DLD1 (cell line): ENCODE data around the gene RGCC.

ENCODE experiments used
- in situ Hi-C: cut with HindIII; loops from 2 replicates; pipeline ENCODE4 v1.10.0; 2017; ENCODE audit warnings: low sequenced_read_pairs

Gene RGCC

DNA sequence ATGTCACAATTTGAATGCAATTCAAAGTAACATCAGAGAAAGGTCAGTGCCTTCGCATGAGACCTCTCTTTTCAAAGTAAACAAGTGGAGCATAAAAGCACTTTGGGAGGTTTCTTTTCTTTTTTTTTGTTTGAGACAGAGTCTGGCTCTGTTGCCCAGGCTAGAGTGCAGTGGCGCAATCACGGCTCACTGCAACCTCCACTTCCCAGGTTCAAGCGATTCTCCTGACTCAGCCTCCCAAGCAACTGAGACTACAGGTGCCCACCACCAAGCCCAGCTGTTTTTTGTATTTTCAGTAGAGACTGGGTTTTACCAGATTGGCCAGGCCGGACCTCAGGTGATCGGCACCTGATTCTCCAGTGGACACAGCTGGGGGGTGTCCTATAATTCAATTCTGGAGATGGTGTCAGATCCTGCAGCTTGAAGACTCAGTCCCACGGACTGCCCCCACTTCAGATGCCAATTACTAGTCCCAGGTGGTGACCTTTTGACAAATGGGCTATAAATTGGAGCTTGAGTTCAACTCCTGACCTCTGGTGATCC is 57.6 kb downstream of the RGCC start:
- in situ Hi-C loops: no loop called here

DNA sequence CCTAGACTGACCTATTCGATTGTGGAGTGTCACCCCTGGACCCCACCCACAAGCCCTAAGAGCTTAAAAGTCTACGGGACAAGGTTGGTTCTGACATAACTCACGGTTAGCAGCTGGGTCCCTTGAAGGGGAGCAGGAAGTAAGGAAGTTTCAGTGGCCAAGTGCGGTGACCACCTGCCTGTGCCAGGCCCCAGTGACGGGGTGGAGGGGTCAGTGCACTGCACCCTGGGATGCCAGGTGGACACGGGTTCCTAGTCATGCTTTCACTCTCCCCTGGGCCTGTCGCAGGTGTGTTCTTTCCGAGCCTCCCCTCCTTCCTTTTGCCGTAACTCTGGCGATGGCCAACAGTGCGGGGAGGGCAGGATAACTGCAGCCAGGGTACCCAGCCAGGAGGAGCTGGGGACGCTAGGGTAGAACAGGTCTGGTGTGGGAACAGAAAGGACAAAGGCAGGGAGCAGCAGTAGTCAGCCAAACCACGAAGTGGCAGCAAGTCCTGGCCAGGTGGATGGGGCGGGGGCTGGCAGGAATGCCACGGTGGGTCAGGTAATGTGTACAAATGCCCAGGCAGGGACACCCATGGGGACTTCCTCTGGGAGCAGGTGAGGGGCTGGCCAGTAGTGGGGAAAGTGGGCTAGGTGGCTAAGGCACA is 58.3 kb downstream of the RGCC start:
- in situ Hi-C loops: no loop called here

DNA sequence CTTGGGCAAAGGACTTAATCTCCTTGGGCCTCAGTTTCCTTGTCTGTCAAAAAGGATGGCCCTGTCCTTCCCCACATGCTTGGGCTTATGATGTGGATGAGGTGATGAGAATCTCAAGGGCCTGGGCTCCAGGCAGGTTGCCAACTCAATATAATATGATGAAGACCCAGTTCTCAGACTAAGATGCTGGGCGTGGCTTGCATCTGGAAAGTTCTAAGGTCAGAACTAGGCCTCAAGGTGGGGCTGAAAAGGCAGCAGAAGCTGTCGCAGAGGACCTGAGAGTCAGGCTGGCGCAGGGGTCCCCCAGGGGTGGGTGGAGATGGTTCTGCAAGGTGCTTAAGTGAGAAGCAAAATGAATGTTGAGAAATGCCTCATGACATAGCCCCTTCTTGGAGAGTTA is 58.8 kb downstream of the RGCC start:
- in situ Hi-C loops: no loop called here

DNA sequence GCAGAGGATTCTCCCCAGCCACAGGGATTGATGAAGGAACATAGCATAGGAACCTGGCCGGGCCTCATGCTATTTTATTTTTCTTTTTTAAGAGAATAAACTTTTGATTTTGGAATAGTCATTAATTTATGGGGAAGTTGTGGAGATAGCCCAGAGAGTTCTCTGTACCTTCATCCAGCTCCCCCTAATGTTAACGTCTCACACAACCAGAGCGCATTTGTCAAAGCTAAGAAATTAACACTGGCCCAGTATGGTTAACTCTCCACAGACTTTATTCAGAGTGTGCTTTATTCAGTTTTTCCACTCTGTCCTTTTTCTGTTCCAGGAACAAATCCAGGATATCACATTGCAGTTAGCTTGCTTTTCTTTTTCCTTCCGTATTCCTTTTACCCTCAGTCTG is 59.4 kb downstream of the RGCC start:
- in situ Hi-C loops: no loop called here

DNA sequence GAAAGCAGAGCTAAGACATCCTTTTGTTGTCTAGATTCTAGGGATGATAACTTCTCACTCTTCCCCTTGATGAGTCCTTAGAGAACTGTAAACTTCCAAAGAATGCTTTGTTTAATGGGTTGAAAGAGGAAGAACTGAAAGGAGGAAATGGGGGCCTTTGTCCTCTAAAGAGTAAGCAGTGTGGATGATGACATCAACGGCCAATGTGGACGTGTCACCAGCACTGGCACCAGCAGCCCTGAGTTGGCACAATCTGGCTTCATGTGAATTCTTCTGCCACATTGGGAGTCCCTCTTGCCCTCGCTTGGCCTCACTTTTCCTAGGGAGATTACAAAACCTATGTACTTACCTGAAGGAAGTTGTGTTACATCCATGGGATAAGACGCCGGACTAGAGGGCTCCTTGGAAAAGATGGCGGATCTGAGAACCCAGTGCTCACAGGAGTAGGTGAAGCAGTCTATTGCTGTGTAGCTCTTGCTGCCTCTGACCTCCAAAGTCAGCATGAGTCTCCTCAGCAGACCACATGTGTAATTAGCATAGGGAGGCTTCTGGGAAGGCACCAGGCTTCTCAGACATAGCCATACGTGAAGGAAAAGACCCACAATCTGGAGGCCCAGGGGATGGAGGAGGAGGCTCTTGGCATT is 62.8 kb downstream of the RGCC start:
- in situ Hi-C loops: no loop called here
